Measurements from ENCODE around the gene ZSWIM5. TPM values are rescaled to one million over a fixed set of nuclear protein-coding genes. Genes with fewer than 3 reads are reported as not detected.

The ZSWIM5 gene
- total and polyA plus RNA-seq, 9 of the 15 experiments (the other 6 are each of a cell fraction or from before 2014, with no cell fraction given) = under 0.01 to 0.07 (median 0.03) TPM; not detected in 3

- no peak for TF ChIP-seq ZNF449 (CRISPR knock-in tag; IDR thresholded peaks at IDR 0.05)
- TF ChIP-seq ETS2 (tag; IDR thresholded peaks at IDR 0.05; ENCODE audit: borderline replicate concordance, poor library complexity, severe bottlenecking) = no peak
- TF ChIP-seq SMARCA5 (IDR thresholded peaks at IDR 0.05) = no peak
- TF ChIP-seq RBM25 (IDR thresholded peaks at IDR 0.05; ENCODE audit: low read depth, low read length, severe bottlenecking) = no peak
- TF ChIP-seq CREB5 (CRISPR knock-in tag; IDR thresholded peaks at IDR 0.05) = no peak
- TF ChIP-seq E2F8 (IDR thresholded peaks at IDR 0.05; ENCODE audit: low read depth, partially characterized antibody) = peak; percentile 73
- no peak for TF ChIP-seq CAMTA2 (CRISPR knock-in tag; conservative IDR thresholded peaks at IDR 0.05)
- peak; percentile 64 for TF ChIP-seq KHSRP (IDR thresholded peaks at IDR 0.05)
- peak; percentile 97 for TF ChIP-seq EP300 (IDR thresholded peaks at IDR 0.05; ENCODE audit: low read length)
- peak; percentile 97 for TF ChIP-seq RB1 (IDR thresholded peaks at IDR 0.05; ENCODE audit: low read depth)
- TF ChIP-seq SUPT5H (IDR thresholded peaks at IDR 0.05) = no peak; the same call in 1 of the 2 replicates
- TF ChIP-seq CREB3 (tag; conservative IDR thresholded peaks at IDR 0.05; ENCODE audit: low read depth) = peak; percentile 42; the same call in 1 of the 2 replicates
- TF ChIP-seq GABPB2 (CRISPR knock-in tag; conservative IDR thresholded peaks at IDR 0.05) = no peak
- no peak for TF ChIP-seq NR2C1 (IDR thresholded peaks at IDR 0.05)
- TF ChIP-seq NR2C1 (tag; IDR thresholded peaks at IDR 0.05) = peak; percentile 45; the same call in 1 of the 2 replicates
- TF ChIP-seq ASH1L (IDR thresholded peaks at IDR 0.05; ENCODE audit: borderline replicate concordance, low read depth, partially characterized antibody) = no peak
- TF ChIP-seq FOXJ2 (tag; IDR thresholded peaks at IDR 0.05) = no peak
- no peak for TF ChIP-seq ZNF23 (CRISPR knock-in tag; IDR thresholded peaks at IDR 0.05)
- TF ChIP-seq HDAC1 (IDR thresholded peaks at IDR 0.05) = peak in 1 of 2 experiments; percentile 91; a peak in 3 of 4 replicates
- no peak for TF ChIP-seq ZNF561 (CRISPR knock-in tag; conservative IDR thresholded peaks at IDR 0.05)
- peak; percentile 25 for TF ChIP-seq ZFP36 (IDR thresholded peaks at IDR 0.05; ENCODE audit: low read depth, low read length, partially characterized antibody)
- peak; percentile 81 for TF ChIP-seq TEAD2 (tag; IDR thresholded peaks at IDR 0.05)
Observed at GRCh38 chr1:45012639-45013278, 193.6 kb downstream of the ZSWIM5 start (continued).
